Measurements from ENCODE around the gene KRT72.

DNA sequence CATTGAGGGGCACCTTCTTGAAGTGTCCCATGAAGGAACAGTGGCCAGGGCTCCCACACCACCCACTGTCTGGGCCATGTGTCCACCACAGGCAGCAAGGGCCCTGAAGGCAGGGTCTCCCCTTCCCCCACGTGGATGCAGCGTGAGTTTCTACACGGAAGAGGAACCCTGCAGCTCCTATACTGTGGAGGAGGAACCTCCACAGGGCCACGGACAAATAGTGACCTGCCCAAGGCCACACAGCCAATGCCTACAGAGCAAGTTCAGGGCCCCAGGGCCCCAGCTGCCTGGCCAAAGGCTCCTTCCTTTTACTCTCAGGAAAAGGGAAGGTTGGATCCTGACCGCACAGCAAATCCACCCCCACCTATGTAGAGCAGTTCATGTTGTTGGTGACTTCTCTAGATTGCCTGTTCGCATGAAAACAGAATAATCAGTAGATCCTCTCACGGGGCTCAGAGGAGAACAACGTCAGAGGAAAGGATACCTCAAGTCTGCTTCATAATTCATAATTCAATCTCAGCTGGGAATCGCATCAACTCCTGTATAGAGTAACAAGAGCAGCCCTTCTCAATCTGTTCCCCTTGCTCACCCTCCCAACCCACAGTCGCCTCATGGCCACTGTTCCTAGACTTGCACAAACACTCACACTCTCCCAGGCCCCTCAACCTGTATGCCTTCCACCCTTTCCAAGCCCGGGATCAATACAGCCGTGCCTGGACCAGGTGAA lies 28.2 kb upstream of the KRT72 start:
- TF ChIP-seq, protein P1, sequence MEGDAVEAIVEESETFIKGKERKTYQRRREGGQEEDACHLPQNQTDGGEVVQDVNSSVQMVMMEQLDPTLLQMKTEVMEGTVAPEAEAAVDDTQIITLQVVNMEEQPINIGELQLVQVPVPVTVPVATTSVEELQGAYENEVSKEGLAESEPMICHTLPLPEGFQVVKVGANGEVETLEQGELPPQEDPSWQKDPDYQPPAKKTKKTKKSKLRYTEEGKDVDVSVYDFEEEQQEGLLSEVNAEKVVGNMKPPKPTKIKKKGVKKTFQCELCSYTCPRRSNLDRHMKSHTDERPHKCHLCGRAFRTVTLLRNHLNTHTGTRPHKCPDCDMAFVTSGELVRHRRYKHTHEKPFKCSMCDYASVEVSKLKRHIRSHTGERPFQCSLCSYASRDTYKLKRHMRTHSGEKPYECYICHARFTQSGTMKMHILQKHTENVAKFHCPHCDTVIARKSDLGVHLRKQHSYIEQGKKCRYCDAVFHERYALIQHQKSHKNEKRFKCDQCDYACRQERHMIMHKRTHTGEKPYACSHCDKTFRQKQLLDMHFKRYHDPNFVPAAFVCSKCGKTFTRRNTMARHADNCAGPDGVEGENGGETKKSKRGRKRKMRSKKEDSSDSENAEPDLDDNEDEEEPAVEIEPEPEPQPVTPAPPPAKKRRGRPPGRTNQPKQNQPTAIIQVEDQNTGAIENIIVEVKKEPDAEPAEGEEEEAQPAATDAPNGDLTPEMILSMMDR (conservative IDR thresholded peaks at IDR 0.05; ENCODE audit: low read depth in 2 of 2) = no peak
- TF ChIP-seq EZH2 (IDR thresholded peaks at IDR 0.05; ENCODE audit: low read depth, unreplicated experiment) (no peak), POLR2AphosphoS5 (IDR thresholded peaks at IDR 0.05; ENCODE audit: low read depth) (no peak), CREB1 (CRISPR knock-in tag; IDR thresholded peaks at IDR 0.05; ENCODE audit: low read depth) (no peak), EZH2phosphoT487 (IDR thresholded peaks at IDR 0.05; ENCODE audit: unreplicated experiment) (no peak), ZNF114 (CRISPR knock-in tag; IDR thresholded peaks at IDR 0.05) (no peak), ZNF331 (CRISPR knock-in tag; IDR thresholded peaks at IDR 0.05; ENCODE audit: low read depth) (no peak), NANOG (IDR thresholded peaks at IDR 0.05; ENCODE audit: borderline replicate concordance) (no peak), JUNB (IDR thresholded peaks at IDR 0.05; ENCODE audit: unreplicated experiment) (no peak), STAT1 (IDR thresholded peaks at IDR 0.05; ENCODE audit: unreplicated experiment) (no peak)
- TF ChIP-seq, protein P2, sequence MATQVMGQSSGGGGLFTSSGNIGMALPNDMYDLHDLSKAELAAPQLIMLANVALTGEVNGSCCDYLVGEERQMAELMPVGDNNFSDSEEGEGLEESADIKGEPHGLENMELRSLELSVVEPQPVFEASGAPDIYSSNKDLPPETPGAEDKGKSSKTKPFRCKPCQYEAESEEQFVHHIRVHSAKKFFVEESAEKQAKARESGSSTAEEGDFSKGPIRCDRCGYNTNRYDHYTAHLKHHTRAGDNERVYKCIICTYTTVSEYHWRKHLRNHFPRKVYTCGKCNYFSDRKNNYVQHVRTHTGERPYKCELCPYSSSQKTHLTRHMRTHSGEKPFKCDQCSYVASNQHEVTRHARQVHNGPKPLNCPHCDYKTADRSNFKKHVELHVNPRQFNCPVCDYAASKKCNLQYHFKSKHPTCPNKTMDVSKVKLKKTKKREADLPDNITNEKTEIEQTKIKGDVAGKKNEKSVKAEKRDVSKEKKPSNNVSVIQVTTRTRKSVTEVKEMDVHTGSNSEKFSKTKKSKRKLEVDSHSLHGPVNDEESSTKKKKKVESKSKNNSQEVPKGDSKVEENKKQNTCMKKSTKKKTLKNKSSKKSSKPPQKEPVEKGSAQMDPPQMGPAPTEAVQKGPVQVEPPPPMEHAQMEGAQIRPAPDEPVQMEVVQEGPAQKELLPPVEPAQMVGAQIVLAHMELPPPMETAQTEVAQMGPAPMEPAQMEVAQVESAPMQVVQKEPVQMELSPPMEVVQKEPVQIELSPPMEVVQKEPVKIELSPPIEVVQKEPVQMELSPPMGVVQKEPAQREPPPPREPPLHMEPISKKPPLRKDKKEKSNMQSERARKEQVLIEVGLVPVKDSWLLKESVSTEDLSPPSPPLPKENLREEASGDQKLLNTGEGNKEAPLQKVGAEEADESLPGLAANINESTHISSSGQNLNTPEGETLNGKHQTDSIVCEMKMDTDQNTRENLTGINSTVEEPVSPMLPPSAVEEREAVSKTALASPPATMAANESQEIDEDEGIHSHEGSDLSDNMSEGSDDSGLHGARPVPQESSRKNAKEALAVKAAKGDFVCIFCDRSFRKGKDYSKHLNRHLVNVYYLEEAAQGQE (IDR thresholded peaks at IDR 0.05; ENCODE audit: unreplicated experiment) = no peak
- TF ChIP-seq, protein P3, sequence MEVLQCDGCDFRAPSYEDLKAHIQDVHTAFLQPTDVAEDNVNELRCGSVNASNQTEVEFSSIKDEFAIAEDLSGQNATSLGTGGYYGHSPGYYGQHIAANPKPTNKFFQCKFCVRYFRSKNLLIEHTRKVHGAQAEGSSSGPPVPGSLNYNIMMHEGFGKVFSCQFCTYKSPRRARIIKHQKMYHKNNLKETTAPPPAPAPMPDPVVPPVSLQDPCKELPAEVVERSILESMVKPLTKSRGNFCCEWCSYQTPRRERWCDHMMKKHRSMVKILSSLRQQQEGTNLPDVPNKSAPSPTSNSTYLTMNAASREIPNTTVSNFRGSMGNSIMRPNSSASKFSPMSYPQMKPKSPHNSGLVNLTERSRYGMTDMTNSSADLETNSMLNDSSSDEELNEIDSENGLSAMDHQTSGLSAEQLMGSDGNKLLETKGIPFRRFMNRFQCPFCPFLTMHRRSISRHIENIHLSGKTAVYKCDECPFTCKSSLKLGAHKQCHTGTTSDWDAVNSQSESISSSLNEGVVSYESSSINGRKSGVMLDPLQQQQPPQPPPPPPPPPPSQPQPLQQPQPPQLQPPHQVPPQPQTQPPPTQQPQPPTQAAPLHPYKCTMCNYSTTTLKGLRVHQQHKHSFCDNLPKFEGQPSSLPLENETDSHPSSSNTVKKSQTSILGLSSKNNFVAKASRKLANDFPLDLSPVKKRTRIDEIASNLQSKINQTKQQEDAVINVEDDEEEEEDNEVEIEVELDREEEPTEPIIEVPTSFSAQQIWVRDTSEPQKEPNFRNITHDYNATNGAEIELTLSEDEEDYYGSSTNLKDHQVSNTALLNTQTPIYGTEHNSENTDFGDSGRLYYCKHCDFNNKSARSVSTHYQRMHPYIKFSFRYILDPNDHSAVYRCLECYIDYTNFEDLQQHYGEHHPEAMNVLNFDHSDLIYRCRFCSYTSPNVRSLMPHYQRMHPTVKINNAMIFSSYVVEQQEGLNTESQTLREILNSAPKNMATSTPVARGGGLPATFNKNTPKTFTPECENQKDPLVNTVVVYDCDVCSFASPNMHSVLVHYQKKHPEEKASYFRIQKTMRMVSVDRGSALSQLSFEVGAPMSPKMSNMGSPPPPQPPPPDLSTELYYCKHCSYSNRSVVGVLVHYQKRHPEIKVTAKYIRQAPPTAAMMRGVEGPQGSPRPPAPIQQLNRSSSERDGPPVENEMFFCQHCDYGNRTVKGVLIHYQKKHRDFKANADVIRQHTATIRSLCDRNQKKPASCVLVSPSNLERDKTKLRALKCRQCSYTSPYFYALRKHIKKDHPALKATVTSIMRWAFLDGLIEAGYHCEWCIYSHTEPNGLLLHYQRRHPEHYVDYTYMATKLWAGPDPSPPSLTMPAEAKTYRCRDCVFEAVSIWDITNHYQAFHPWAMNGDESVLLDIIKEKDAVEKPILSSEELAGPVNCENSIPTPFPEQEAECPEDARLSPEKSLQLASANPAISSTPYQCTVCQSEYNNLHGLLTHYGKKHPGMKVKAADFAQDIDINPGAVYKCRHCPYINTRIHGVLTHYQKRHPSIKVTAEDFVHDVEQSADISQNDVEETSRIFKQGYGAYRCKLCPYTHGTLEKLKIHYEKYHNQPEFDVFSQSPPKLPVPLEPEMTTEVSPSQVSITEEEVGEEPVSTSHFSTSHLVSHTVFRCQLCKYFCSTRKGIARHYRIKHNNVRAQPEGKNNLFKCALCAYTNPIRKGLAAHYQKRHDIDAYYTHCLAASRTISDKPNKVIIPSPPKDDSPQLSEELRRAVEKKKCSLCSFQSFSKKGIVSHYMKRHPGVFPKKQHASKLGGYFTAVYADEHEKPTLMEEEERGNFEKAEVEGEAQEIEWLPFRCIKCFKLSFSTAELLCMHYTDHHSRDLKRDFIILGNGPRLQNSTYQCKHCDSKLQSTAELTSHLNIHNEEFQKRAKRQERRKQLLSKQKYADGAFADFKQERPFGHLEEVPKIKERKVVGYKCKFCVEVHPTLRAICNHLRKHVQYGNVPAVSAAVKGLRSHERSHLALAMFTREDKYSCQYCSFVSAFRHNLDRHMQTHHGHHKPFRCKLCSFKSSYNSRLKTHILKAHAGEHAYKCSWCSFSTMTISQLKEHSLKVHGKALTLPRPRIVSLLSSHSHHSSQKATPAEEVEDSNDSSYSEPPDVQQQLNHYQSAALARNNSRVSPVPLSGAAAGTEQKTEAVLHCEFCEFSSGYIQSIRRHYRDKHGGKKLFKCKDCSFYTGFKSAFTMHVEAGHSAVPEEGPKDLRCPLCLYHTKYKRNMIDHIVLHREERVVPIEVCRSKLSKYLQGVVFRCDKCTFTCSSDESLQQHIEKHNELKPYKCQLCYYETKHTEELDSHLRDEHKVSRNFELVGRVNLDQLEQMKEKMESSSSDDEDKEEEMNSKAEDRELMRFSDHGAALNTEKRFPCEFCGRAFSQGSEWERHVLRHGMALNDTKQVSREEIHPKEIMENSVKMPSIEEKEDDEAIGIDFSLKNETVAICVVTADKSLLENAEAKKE (CRISPR knock-in tag; IDR thresholded peaks at IDR 0.05) = no peak

Measured in GM23338 (cell line).